Suppressor macrophage treated with lipopolysaccharide for 4 hours (primary cell): ENCODE measurements around the gene GRK5.
A peak's percentile ranks its signal among the peaks of the same experiment; 100 is the strongest.

Experiments
- DNase-seq: peaks from one replicate; pipeline ENCODE4 v3.0.0-alpha.2; 2020

Gene GRK5

GRCh38 chr10:119367841-119368549 is 160.6 kb downstream of the GRK5 start:
- no peak for DNase-seq

DNA sequence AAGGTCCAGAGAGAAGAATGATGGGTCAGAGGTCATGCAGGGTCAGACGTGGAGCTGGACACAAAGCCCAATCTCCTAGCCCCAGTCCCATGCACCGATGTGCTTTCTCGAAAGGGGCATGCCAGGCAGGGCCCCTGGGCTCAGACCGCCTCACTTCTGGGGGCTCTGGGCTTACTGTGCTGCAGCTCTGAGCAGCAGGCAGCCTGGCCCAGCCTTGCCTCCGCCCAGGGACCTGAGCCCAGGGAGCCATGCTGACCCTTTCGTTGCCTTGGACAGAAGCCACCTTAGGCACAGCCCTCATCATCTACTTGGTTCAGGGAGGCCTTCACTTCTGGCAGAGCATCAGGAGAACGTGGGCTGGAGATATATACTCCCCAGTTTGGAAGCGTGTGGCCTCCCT is 161.2 kb downstream of the GRK5 start:
- DNase-seq = no peak

- no peak for DNase-seq
These were observed 161.9 kb downstream of the GRK5 start for GRCh38 chr10:119368991-119369869.

DNA sequence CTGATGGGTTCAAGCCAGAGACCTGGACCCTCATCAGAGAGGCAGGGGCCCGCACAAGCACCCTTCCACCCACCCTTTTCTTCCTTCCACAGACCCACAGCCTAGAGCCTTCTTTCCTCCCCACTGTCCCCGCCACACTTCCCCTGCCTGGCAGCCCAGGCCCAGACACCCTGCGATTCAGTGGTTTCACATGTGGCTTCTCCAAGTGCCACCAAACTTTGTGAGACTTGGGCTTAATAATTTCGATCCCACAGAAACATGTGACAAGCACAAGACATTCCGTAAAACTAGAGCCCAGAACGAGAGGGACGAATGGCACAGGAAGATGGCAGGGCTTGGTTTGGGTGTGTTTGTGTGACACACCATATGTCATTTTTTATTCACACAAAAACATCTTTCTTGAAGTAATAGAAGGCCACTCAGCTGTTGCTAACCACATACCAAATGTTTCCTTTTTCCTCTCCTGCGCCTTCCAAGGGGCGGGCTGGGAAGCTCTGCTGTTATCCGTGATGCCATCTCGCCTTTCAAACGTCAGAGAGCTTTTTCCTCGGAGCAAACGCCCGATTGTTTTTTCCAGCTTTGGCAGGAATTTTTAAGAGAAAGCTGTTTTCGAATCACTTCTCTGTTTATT is 162.9 kb downstream of the GRK5 start:
- DNase-seq = peak; percentile 9

DNA sequence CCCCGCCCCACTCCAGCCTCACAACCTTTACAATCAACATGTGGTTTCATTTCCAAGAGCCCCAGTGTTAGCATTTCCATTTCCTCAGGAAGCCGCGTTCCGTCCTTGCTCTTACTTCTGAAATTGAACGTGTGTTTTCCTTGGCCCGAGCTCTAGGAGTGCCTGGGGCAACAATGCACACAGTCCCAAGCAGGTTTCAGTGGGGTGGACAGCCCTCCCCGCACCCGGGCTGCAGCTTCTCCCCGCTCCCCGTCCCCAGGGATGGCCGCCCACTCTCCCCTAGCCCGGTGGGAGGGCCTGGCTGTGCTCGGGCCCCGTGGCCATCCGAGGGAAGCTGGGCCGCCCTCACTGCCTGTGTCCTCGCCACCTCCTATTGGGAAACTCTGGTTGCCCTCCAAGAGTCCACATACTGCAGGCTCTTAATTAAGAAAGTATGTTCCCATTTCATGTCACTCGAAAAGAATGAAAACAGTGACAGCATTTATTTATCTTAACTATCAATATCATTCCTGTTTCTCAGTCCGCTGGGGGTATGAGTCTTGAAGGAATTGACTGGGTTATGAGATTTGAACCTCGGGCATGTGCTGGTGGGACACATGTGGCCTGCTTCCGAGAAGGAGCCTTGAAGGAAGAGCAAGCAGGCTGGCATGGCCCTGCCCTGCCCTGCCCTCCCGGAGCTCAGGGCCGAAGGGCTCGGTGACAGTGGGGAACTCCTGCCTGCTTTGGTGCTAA is 163.8 kb downstream of the GRK5 start:
- DNase-seq = no peak

GRCh38 chr10:119371704-119372663 is 164.6 kb downstream of the GRK5 start:
- DNase-seq = no peak

DNA sequence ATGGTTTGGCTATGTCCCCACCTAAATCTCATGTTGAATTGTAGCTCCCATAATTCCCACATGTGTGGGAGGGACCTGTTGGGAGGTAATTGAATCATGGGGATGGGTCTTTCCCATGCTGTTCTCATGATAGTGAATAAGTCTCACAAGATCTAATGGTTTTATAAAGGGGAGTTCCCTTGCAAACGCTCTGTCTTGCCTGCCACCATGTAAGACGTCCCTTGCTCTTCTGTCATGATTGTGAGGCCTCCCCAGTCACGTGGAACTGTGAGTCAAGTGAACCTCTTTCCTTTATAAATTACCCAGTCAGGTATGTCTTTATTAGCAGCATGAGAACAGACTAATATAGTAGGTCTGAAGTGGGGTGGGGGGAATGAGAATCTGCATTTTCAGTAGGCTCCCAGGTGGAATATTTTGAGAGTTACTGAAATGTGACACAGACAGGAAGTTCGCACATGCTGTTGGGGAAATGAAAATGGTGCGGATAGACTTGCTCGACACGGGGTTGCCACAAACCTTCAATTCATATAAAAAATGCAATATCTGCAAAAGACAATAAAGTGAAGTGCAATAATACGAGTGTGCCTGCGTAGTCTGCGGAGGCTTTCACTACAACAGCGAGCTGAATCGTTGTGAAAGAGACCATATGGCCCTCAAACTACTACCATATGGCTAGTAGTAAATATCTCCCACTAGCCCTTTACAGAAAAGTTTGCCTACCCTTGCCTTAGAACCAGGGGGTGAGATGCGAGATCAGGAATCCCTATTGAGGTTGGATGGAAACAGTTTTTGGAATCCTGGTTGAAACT is 166.1 kb downstream of the GRK5 start:
- DNase-seq = no peak

GRCh38 chr10:119374236-119374635 is 166.9 kb downstream of the GRK5 start:
- no peak for DNase-seq

- DNase-seq = no peak
These were observed 168.4 kb downstream of the GRK5 start for GRCh38 chr10:119375574-119376272.

- no peak for DNase-seq
These were observed 170.1 kb downstream of the GRK5 start for GRCh38 chr10:119377451-119377957.

GRCh38 chr10:119377958-119378736 is 170.8 kb downstream of the GRK5 start:
- no peak for DNase-seq

DNA sequence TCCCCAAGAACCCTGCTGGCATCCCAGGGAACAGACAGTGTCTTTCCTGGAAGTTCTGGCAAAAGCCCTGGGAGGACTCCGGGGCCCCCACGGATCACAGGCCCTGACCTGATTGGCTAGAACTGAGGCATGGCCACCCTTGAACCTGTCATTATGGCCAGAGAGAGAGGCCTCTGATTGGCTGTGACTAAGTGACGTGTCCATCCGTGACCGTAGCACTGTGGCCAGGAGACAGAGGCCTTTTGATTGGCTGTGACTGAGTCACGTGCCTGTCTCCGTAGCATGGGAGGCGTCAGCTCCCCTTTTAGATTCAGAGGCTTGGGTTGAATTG is 171.3 kb downstream of the GRK5 start:
- no peak for DNase-seq

GRCh38 chr10:119379466-119380071 is 172.2 kb downstream of the GRK5 start:
- DNase-seq = no peak

DNA sequence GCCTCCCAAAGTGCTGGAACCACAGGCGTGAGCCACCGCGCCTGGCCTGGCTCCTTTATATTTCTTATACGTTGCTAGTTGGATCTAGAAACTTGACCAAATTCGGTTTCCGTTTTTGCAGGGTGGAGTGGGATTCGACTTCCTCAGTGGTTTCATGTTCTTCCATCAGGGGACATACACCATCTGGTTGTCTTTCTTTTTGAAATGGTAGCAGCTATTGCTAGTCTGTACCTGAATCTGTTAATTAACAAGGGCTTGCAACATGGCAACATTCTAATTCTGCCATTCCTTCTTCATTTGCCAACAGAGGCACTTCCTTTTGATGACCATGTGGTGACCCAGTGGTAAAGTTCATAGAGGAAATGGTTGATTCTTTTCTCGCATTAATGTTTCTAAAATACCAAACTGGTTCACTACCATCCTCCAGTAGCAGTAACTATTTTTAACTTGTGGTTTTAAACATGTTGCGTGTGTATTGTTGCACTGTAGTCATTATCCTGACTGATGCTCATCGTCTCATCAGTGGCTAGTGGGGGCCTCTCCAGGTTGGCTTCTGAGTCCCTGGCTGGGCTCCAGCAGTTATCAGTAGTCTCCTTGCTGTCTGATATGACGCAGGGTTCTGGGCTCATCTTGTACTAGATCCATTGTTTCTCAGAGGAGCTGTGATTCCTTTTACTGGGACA is 175.9 kb downstream of the GRK5 start:
- DNase-seq = no peak

GRCh38 chr10:119384127-119384526 is 176.8 kb downstream of the GRK5 start:
- DNase-seq = no peak

- no peak for DNase-seq
These were observed 179.3 kb downstream of the GRK5 start for GRCh38 chr10:119386666-119387065.

DNA sequence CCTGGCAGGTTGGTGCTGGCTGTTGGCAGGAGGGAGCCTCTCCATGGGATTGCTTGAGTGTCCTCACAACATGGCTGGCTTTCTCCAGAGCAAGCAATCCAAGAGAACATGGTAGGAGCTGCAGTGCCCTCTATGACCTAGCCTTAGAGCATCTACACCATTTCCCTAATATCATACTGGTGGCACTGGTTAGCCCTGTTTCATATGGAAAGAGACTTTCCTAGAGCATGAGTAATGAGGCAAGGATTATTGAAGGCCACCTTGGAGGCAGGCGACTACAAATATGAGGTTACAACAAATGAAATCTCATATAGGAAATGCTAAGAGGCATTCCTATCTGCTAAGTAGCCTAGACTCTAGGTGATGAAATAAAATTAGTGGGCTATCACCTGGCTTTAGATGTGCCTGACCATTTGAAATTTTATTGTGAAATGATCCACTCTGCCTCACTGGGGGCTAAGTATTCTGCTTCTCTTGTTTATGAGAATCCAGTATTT is 181.5 kb downstream of the GRK5 start:
- DNase-seq = no peak
